GM10266 (cell line): ENCODE results near the gene APOC1.
"Not testable (repeated sequence)": the region's sequence is repeated elsewhere in the genome, so short reads cannot be mapped to it uniquely, and the experiment has no call there.

Source experiments
- DNase-seq: peaks from one replicate; pipeline ENCODE4 v3.0.0; 2012; ENCODE audit errors: extremely low spot score
- CTCF ChIP-seq: IDR thresholded peaks from 2 replicates; pipeline ENCODE4 v1.5.1; 2012; ENCODE audit warnings: mild to moderate bottlenecking, low read depth; ENCODE audit not compliant: control insufficient read depth, insufficient read depth; ENCODE audit errors: missing control alignments

The APOC1 gene

DNA sequence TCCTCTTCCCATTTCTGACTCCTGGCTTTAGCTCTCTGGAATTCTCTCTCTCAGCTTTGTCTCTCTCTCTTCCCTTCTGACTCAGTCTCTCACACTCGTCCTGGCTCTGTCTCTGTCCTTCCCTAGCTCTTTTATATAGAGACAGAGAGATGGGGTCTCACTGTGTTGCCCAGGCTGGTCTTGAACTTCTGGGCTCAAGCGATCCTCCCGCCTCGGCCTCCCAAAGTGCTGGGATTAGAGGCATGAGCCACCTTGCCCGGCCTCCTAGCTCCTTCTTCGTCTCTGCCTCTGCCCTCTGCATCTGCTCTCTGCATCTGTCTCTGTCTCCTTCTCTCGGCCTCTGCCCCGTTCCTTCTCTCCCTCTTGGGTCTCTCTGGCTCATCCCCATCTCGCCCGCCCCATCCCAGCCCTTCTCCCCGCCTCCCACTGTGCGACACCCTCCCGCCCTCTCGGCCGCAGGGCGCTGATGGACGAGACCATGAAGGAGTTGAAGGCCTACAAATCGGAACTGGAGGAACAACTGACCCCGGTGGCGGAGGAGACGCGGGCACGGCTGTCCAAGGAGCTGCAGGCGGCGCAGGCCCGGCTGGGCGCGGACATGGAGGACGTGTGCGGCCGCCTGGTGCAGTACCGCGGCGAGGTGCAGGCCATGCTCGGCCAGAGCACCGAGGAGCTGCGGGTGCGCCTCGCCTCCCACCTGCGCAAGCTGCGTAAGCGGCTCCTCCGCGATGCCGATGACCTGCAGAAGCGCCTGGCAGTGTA, 6.2 kb upstream of the APOC1 start:
- DNase-seq, result no peak
- TF ChIP-seq CTCF, result no peak

GRCh38 chr19:44908836-44909261, 5.6 kb upstream of the APOC1 start:
- DNase-seq, result no peak
- no peak for TF ChIP-seq CTCF

DNA sequence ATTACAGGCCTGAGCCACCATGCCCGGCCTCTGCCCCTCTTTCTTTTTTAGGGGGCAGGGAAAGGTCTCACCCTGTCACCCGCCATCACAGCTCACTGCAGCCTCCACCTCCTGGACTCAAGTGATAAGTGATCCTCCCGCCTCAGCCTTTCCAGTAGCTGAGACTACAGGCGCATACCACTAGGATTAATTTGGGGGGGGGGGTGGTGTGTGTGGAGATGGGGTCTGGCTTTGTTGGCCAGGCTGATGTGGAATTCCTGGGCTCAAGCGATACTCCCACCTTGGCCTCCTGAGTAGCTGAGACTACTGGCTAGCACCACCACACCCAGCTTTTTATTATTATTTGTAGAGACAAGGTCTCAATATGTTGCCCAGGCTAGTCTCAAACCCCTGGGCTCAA, 4.6 kb upstream of the APOC1 start:
- no peak for DNase-seq
- no peak for TF ChIP-seq CTCF

DNA sequence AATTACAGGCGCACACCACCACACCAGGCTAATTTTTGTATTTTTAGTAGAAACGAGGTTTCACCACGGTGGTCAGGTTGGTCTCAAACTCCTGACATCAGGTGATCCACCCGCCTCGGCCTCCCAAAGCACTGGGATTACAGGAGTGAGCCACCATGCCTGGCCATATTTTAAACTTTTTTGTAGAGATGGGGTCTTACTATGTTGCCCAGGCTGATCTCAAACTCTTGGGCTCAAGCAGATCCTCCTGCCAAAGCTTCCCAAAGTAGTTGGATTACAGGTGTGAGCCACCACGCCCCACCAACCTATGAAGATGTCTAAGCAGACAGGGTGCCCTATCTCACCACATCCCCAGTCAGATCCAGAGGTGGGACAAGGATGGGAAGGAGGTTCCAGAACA, 2.5 kb upstream of the APOC1 start:
- not testable (repeated sequence) for DNase-seq

DNA sequence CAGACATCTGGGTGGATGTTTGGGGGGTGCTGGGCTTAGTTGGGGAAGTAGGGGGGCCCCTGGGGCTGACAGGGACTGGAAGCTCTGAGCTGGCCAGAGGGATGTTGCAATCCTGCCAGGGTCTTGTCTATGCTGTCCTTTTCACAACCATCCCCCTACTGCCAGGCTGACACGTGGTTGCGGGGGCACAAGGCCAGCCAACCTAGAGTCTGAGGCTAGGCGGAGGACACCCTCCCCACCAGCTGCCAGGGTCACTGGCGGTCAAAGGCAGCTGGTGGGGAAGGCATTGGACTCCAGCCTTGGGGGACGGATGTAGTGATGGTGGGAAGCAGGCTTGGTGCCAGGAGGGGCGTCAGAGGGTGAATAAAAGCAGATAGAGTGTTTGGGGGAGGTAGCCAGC, 1.6 kb upstream of the APOC1 start:
- DNase-seq, result no peak
- TF ChIP-seq CTCF, result no peak

DNA sequence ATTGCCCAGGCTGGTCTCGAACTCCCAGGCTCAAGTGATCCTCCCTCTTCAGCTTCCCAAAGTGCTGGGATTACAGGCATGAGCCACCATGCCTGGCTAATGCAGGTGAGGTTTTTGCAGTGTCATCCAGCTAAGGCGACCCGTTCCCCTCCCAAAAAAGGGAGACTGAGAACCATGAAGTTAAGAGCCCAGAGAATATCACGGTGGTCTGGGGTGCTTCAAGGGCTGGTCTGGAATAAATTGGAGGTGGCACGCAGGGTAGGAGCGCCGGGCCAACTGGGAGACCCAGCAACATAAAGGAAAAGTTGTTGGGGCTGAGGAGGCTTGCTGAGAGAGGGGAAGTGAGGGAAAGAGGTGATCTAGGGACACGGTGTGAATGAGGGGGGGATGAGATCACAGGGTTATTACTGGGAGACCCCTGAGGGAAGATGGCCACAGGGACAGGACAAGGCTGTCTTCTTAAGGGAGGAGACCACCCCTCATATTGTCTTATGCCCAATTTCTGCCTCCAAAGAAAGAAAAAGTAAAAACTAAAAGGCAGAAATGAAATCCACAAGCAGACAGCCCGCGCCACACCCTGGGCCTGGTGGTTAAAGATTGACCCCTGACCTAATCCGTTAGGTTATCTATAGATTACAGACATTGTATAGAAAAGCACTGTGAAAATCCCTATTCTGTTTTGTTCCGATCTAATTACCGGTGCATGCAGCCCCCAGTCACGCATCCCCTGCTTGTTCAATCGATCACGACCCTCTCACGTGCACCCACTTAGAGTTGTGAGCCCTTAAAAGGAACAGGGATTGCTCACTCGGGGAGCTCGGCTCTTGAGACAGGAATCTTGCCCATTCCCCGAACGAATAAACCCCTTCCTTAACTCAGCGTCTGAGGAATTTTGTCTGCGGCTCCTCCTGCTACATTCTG, 636 bp upstream of the APOC1 start:
- DNase-seq, result not testable (repeated sequence)

- no peak for DNase-seq
- no peak for TF ChIP-seq CTCF
Observed at GRCh38 chr19:44924243-44924725, 9.9 kb downstream of the APOC1 start.

DNA sequence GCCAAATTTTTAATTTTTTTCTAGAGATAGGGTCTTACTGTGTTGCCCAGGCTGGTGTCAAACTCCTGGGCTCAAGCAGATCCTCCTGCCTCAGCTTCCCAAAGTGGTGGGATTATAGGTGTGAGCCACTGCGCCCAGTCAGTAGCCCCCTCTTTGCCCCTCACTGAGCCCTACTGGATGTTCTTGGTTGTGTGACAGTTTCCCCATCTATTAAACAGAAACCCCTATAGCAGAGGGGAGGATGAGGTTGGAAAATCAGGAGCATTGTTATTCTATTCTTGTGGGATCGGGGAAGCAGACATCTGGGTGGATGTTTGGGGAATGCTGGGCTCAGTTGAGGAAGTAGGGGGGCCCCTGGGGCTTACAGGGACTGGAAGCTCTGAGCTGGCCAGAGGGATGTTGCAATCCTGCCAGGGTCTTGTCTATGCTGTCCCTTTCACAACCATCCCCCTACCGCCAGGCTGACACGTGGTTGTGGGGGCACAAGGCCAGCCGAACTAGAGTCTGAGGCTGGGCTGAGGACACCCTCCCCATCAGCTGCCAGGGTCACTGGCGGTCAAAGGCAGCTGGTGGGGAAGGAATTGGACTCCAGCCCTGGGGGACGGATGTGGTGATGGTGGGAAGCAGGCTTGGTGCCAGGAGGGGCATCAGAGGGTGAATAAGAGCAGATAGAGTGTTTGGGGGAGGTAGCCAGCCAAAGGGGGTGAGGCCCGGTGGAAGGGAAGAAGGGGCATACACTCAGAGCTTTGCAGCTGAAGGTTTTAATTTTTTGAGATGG, 10.9 kb downstream of the APOC1 start:
- DNase-seq, result no peak
- TF ChIP-seq CTCF, result no peak

- not testable (repeated sequence) for DNase-seq
Observed at GRCh38 chr19:44926245-44927077, 12.1 kb downstream of the APOC1 start.
